Gastrocnemius medialis (tissue), 4 donors: ENCODE results near the gene KIF26B. TPM values are rescaled to one million over a fixed set of nuclear protein-coding genes. Genes with fewer than 3 reads are reported as not detected.

ENCODE experiments used
- ATAC-seq, 2 donors: fragments of 150-250 bp; one replicate each; pipeline ENCODE4 v1.9.1; 2016
- DNase-seq, 2 donors: peaks; one replicate each; pipeline ENCODE4 v3.0.0-alpha.2; 2019
- H3K27ac ChIP-seq, 4 donors: fragments of 200-600 bp; sonication (generic); 1 replicate in 1 of 4; 2 replicates in 3 of 4; pipeline ENCODE4 v1.5.1; 2016 to 2018; ENCODE audit warnings: mild to moderate bottlenecking in 2 of 4, moderate library complexity in 1 of 4
- H3K27me3 ChIP-seq, 3 donors: fragments of 200-600 bp; sonication (generic) in 2 of 3; 1 replicate in 1 of 3; 2 replicates in 2 of 3; pipeline versions ENCODE4 v1.5.1 to v1.6.0; 2016 to 2019; ENCODE audit warnings: mild to moderate bottlenecking in 1 of 3, moderate library complexity in 1 of 3
- H3K36me3 ChIP-seq, 2 donors: fragments of 200-600 bp; sonication (generic) in 1 of 2; one replicate each; pipeline ENCODE4 v1.5.1; 2017 to 2018
- H3K4me1 ChIP-seq, 2 donors: fragments of 200-600 bp; sonication (generic) in 1 of 2; one replicate each; pipeline ENCODE4 v1.5.1; 2016 to 2017; ENCODE audit warnings: mild to moderate bottlenecking in 2 of 2
- H3K4me3 ChIP-seq, 4 donors: fragments of 200-600 bp; sonication (generic) in 3 of 4; 1 replicate in 1 of 4; 2 replicates in 3 of 4; pipeline ENCODE4 v1.5.1; 2016 to 2019; ENCODE audit warnings: mild to moderate bottlenecking in 2 of 4
- H3K9me3 ChIP-seq, 3 donors: fragments of 200-600 bp; sonication (generic) in 2 of 3; 1 replicate in 1 of 3; 2 replicates in 2 of 3; pipeline ENCODE4 v1.5.1; 2016 to 2019
- POLR2A ChIP-seq, 2 donors: fragments of 450-650 bp; IDR thresholded peaks; one replicate each; pipeline ENCODE4 v1.6.1; 2017; ENCODE audit warnings: antibody characterized with exemption in 2 of 2, mild to moderate bottlenecking in 2 of 2, moderate library complexity in 2 of 2
- in situ Hi-C, 4 donors: fragments of 200-750 bp; cut with MboI; loops; one replicate each; pipeline versions ENCODE4 v1.15.0 to v1.8.0; 2017; ENCODE audit warnings: low sequenced_read_pairs in 4 of 4
- intact Hi-C: fragments of 100-400 bp; cut with DNase I; formaldehyde crosslinking; loops from one replicate; pipeline ENCODE4 v1.15.1; 2023; ENCODE audit warnings: low total_unique reads
- total RNA-seq, 4 donors: library from RNA; depleted of rRNA; stranded (reverse); fragments of >200 nt; gene quantifications; one replicate each; pipeline versions ENCODE4 v1.1.0 to v1.2.3, GENCODE V29; 2016
- TF ChIP-seq, protein P1 (sequence below), 5 experiments: fragments of 450-650 bp in 3 of 5; fragments of 200-600 bp in 2 of 5; sonication (generic) in 2 of 5; IDR thresholded peaks in 4 of 5; conservative IDR thresholded peaks in 1 of 5; 1 replicate in 4 of 5; 2 replicates in 1 of 5; pipeline ENCODE4 v1.5.1; 2016 to 2019; ENCODE audit warnings: antibody characterized with exemption in 5 of 5, mild to moderate bottlenecking in 3 of 5, moderate library complexity in 3 of 5

KIF26B gene
- total RNA-seq, 4 donors from 2014 or later = 0.02 to 0.20 (median 0.10) TPM; not detected in 1

DNA sequence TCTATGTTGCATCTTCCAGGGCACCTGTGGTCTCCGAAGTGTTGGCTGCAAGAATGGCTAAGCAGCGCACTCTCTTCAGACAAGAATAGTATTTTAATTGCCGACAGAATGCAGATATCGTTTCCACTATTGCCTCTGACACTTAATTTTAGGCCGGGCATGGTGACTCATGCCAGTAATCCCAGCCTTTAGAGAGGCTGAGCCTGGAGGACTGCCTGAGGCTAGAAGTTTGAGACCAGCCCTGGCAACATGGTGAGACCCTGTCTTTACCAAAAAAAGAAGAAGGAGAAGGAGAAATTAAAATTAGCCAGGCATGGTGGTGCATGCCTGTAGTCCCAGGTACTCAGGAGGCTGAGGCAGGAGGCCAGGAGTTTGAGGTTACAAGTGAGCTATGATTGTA lies 306.9 kb downstream of the KIF26B start:
- no peaks in the 10 kb centered on the region for H3K36me3 ChIP-seq
- H3K4me3 ChIP-seq = no peak overlapping the region
- H3K27me3 ChIP-seq = no peaks in the 10 kb centered on the region
- no peak for DNase-seq
- no peak for ATAC-seq
- no peaks in the 10 kb centered on the region for H3K9me3 ChIP-seq
- no peak for TF ChIP-seq POLR2A (IDR thresholded peaks at IDR 0.05)
- TF ChIP-seq, protein P1, sequence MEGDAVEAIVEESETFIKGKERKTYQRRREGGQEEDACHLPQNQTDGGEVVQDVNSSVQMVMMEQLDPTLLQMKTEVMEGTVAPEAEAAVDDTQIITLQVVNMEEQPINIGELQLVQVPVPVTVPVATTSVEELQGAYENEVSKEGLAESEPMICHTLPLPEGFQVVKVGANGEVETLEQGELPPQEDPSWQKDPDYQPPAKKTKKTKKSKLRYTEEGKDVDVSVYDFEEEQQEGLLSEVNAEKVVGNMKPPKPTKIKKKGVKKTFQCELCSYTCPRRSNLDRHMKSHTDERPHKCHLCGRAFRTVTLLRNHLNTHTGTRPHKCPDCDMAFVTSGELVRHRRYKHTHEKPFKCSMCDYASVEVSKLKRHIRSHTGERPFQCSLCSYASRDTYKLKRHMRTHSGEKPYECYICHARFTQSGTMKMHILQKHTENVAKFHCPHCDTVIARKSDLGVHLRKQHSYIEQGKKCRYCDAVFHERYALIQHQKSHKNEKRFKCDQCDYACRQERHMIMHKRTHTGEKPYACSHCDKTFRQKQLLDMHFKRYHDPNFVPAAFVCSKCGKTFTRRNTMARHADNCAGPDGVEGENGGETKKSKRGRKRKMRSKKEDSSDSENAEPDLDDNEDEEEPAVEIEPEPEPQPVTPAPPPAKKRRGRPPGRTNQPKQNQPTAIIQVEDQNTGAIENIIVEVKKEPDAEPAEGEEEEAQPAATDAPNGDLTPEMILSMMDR (IDR thresholded peaks at IDR 0.05 in 4 of 5, conservative IDR thresholded peaks at IDR 0.05 in 1 of 5) = no peak
- H3K27ac ChIP-seq = no peak overlapping the region
- intact Hi-C loops (no loop called here), in situ Hi-C loops (no loop called here)
- no peaks in the 10 kb centered on the region for H3K4me1 ChIP-seq

DNA sequence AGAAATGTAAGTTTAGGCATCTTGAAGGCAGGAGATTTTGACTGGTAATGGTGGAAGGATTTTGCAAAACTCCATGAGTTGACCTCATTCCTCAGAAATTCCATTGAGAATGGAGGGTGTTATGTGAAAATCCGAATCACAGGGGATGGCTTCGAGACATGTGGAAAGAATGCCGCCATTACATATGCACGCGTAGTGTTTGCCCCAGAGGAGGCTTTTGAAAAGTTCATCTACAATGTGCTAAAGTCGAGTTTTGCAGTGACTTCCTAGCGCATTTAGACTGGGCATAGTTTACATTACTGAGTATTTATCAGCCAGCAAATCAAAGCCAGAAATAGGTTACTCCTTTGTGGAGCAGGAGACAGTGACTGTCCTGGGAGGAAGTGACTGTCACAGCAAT lies 307.4 kb downstream of the KIF26B start:
- DNase-seq = no peak
- Histone ChIP-seq H3K27me3 (no peaks in the 10 kb centered on the region), H3K27ac (no peak overlapping the region), H3K4me1 (no peaks in the 10 kb centered on the region), H3K9me3 (no peaks in the 10 kb centered on the region), H3K4me3 (no peak overlapping the region), H3K36me3 (no peaks in the 10 kb centered on the region)
- no peak for TF ChIP-seq POLR2A (IDR thresholded peaks at IDR 0.05)
- TF ChIP-seq, protein P1 (IDR thresholded peaks at IDR 0.05 in 4 of 5, conservative IDR thresholded peaks at IDR 0.05 in 1 of 5) = no peak
- ATAC-seq = no peak
- intact Hi-C loops = no loop called here
- in situ Hi-C loops = no loop called here

DNA sequence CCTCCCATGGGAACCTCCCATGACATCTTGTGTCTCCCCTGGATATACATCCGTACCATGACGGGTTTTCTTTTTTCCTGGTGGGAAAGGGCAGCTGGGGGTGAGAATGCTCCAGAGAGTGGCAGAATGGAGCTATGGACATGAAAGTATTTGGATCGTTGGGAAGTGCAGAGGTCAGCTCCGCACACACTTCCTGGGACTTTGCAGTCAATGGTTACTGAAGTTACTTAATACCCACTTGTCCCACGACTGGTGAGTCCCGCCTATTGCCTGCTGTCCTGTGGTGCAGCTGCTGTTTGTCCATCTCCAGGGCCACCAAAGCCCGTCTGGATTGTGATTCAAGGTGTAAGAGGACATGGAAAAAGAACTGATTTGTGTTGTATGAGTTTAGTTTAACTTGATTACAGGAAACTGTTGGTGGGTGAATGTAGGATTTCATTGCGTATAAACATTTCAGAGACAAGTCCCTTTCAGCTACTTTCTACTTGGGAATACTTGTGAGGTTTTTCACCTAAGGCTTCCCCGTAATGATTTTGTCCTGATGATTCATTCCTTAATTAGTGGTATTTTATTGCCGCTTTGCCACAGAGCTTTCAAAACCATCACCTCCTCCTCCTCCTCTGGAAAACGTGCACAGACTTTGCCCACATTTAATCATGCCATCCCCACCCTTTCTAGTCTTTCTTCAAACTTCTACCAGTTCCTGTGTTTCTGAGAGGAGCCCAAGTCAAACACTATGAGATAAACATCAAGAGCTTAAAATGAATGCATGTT lies 308.8 kb downstream of the KIF26B start:
- H3K27ac ChIP-seq = no peak overlapping the region
- intact Hi-C loops = no loop called here
- TF ChIP-seq, protein P1 (IDR thresholded peaks at IDR 0.05 in 4 of 5, conservative IDR thresholded peaks at IDR 0.05 in 1 of 5) = no peak
- no peak for TF ChIP-seq POLR2A (IDR thresholded peaks at IDR 0.05)
- H3K4me3 ChIP-seq = no peak overlapping the region
- H3K9me3 ChIP-seq = no peaks in the 10 kb centered on the region
- no peaks in the 10 kb centered on the region for H3K4me1 ChIP-seq
- no peaks in the 10 kb centered on the region for H3K36me3 ChIP-seq
- DNase-seq (no peak), ATAC-seq (no peak)
- H3K27me3 ChIP-seq = no peaks in the 10 kb centered on the region
- in situ Hi-C loops = no loop called here

DNA sequence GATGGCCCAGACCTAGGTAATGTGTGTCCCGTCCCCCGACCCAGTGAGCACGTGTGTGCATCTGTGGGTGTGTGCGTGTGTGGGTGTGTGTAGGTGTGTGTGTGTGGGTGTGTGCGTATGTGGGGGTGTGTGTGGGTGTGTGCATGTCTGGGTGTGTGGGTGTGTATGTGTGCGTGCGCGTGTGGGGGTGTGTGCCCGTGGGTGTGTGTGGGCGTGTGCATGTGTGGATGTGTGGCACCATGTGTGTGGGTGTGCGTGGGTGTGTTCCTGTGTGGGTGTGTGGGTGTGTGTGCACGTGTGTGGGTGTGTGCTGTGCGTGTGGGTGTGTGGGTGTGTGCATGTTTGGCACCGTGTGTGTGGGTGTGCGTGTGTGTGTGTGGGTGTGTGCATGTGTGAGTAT lies 309.5 kb downstream of the KIF26B start:
- intact Hi-C loops = no loop called here
- TF ChIP-seq, protein P1 (IDR thresholded peaks at IDR 0.05 in 4 of 5, conservative IDR thresholded peaks at IDR 0.05 in 1 of 5) = no peak
- no peak for TF ChIP-seq POLR2A (IDR thresholded peaks at IDR 0.05)
- ATAC-seq (no peak), DNase-seq (no peak)
- Histone ChIP-seq H3K36me3 (no peaks in the 10 kb centered on the region), H3K4me1 (no peaks in the 10 kb centered on the region), H3K27ac (no peak overlapping the region), H3K4me3 (no peak overlapping the region), H3K27me3 (no peaks in the 10 kb centered on the region), H3K9me3 (no peaks in the 10 kb centered on the region)
- in situ Hi-C loops = no loop called here

DNA sequence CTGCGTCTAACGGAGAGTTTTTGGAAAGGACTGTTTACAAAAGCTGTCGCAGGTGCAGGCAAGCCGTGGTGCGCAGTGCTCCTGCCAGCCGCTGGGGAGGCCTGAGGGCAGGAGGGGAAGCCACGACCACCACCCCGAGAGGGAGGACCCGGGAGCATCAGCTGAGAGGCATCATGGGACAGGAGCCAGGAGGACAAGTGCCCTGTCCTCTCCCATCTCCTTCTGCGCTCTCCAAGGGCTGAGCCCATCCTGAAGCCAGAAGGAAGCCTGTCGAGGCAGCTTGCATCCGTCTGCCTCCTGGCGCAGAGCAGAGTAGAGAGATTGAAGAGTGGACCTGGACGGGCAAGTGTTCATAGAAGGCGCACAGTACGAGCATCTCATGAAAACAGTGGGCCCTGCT lies 310.9 kb downstream of the KIF26B start:
- intact Hi-C loops = no loop called here
- Histone ChIP-seq H3K4me3 (no peak overlapping the region), H3K27ac (no peak overlapping the region), H3K4me1 (no peaks in the 10 kb centered on the region), H3K9me3 (no peaks in the 10 kb centered on the region), H3K27me3 (no peaks in the 10 kb centered on the region), H3K36me3 (no peaks in the 10 kb centered on the region)
- DNase-seq (no peak), ATAC-seq (no peak)
- in situ Hi-C loops = no loop called here
- TF ChIP-seq, protein P1 (IDR thresholded peaks at IDR 0.05 in 4 of 5, conservative IDR thresholded peaks at IDR 0.05 in 1 of 5) = no peak
- no peak for TF ChIP-seq POLR2A (IDR thresholded peaks at IDR 0.05)
